ENCODE results near the gene MPC1.
"Not testable (repeated sequence)": the region's sequence is repeated elsewhere in the genome, so short reads cannot be mapped to it uniquely, and the experiment has no call there.

MPC1 gene

GRCh38 chr6:166346965-166347364 lies 35.8 kb downstream of the MPC1 start:
- no peak for DNase-seq

GRCh38 chr6:166346449-166346848 lies 36.3 kb downstream of the MPC1 start:
- DNase-seq = no peak

DNA sequence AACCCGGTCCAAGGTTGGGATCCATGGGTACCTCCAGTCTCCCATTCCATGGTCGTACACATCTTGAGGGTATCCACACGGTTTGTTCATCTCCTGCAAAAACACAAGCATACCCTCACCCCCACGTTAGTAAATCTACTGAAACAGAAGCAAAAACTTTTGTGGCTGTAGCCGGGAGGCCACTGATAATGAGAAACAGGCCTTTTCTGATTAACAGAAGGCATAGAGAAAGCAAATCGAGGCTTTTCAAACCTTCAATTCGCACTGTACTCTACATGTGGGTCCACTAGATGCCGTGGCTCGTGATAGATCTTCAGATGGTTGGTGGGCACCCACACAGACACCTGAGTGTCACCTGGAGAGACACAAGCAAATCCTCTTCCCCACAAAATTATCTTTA lies 37.1 kb downstream of the MPC1 start:
- not testable (repeated sequence) for DNase-seq

DNA sequence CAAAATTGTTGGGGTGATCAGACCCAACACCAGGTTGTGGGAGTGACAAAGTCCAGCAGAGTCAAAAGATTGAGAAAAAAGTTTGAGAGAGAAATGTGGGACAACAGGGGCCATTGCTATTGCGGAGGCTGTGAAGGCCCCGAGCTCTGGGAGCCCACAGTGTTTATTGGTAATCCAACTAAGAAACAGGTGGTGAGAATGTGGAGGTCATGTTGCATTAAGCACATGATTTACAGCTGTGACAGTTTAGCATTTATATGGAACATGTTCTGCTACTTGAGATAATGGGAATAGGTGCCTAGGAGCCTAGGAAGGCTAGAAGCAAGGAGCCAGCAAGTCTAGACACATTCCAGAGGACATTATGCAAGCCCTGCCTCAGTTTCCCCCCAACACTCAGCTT lies 37.8 kb downstream of the MPC1 start:
- DNase-seq = not testable (repeated sequence)

DNA sequence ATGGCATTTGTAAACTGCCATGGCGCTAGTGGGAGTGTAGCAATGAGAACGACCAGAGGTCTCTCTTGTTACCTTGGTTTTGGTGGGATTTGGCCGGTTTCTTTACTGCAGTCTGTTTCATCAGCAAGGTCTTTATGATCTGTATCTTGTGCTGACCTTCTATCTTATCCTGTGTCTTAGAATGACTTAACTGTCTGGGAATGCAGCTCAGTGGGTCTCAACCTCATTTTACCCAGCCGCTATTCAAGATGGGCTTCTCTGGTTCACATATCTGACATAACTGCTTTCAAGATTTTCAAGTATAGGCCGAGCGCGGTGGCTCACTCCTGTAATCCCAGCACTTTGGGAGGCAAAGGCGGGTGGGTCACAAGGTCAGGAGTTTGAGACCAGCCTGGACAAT lies 38.5 kb downstream of the MPC1 start:
- DNase-seq = no peak

DNA sequence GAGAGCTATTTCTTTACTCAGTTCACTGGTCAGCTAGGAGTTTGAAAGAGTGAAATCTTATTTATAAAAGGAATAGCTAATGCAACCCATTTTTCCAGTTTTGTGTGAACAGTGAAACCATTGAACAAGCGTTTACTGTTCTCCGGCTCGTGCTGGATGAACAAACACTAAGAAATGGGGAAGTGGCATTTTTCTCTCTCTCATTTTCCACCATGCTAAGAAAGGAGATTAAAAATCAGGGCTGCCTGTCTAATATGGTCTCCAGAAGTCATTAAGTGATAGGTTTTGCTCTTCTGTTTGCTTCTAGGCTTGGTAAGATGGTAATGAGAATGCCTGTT lies 39.6 kb downstream of the MPC1 start:
- DNase-seq = no peak

GRCh38 chr6:166342349-166343149 lies 40.2 kb downstream of the MPC1 start, which contains the start of gene SFT2D1:
Gene SFT2D1 (minus strand): TSS chr6:166342545. CDS start chr6:166342481, 64 bp downstream.
- DNase-seq = peak; percentile 26 to 86 (median 73)

- DNase-seq = no peak
These were observed 40.8 kb downstream of the MPC1 start for GRCh38 chr6:166341977-166342348.

DNA sequence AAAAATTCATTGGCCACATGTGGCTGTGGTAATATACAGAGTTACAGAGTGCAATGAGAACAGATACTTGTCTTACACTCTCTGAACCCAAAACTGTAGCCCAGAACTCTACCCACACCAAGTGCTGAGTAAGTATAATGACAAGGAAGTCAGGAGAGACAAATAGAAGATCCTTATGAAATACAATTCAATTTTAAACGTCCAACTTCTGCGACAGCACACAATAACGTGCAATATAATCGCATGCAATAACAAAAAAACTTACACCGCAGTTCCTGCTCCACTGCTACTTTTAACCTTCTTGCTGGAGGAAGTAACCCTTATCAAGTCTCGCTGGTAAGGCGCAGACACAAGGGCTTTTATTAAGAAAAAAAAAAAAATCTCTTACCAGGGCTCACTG lies 41.3 kb downstream of the MPC1 start:
- no peak for DNase-seq

- DNase-seq = no peak
These were observed 43.9 kb downstream of the MPC1 start for GRCh38 chr6:166338854-166339253.

DNA sequence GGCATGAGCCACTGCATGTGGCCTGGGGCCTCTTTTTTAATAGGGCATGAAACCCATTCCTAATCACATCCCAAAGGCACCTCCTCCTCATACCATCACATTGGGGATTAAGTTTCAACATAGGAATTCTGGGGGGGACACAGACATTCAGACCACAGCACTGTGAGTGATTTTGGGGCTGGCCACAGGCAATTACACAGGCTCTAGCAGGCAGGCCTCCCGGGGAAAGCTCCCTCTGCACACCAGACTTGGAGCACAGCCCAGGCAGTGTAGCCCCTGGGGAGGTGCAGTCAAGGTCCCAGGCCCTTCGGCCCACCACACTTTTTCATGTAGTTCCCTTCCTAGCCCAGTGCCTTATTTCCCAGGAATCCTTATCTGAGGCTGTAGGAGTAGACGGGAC lies 45.9 kb downstream of the MPC1 start:
- no peak for DNase-seq

GRCh38 chr6:166335378-166336302 lies 47.1 kb downstream of the MPC1 start:
- no peak for DNase-seq

GRCh38 chr6:166334878-166335277 lies 47.9 kb downstream of the MPC1 start:
- DNase-seq = no peak

DNA sequence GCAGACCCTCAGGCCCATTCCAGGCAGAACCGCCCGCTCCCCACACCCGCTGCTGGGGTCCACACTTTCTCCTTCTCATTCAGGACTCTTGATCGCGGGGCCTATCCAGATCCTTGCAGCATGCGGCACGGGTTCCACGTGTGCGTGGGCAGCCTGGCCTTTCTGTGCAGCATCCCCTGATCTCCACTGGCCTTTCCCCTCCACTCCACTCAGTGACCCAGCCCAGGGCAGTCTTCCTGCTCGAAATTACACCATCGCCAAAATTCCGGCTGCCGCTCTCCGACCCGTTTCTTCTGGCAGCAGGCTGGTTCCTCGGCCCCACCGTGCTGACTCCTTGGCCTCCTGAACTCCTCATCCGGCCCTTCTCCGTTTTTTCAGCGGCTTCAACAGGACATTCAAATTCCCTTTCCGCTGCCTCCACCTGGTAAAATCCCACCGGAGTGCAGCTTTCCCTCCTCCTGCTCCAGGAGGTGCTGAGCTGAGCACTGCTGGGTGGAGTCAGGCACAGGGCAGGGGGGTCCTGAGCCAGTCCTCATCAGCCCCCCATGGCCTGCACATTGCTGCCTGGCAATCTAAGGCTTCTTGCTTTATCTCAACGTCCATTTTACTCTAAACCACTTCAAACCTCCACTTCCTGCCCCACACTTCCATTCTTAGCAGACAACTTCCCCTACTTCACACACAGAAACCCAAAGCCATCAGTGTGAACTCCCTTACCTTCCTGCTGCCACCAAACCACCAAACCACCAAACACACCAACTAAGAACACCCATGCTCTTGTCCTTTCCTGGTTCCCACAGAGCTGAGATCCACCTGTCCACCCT lies 49.4 kb downstream of the MPC1 start:
- DNase-seq = no peak

GRCh38 chr6:166331503-166332415 lies 51.0 kb downstream of the MPC1 start:
- DNase-seq = peak in 1 of 51 donors; percentile 17

- peak in 40 of 51 donors; percentile 7 to 87 (median 67) for DNase-seq
These were observed 52.1 kb downstream of the MPC1 start for GRCh38 chr6:166330612-166331011.

GRCh38 chr6:166325383-166326042 lies 57.2 kb downstream of the MPC1 start:
- DNase-seq = no peak

- no peak for DNase-seq
These were observed 59.3 kb downstream of the MPC1 start for GRCh38 chr6:166323395-166323794.

DNA sequence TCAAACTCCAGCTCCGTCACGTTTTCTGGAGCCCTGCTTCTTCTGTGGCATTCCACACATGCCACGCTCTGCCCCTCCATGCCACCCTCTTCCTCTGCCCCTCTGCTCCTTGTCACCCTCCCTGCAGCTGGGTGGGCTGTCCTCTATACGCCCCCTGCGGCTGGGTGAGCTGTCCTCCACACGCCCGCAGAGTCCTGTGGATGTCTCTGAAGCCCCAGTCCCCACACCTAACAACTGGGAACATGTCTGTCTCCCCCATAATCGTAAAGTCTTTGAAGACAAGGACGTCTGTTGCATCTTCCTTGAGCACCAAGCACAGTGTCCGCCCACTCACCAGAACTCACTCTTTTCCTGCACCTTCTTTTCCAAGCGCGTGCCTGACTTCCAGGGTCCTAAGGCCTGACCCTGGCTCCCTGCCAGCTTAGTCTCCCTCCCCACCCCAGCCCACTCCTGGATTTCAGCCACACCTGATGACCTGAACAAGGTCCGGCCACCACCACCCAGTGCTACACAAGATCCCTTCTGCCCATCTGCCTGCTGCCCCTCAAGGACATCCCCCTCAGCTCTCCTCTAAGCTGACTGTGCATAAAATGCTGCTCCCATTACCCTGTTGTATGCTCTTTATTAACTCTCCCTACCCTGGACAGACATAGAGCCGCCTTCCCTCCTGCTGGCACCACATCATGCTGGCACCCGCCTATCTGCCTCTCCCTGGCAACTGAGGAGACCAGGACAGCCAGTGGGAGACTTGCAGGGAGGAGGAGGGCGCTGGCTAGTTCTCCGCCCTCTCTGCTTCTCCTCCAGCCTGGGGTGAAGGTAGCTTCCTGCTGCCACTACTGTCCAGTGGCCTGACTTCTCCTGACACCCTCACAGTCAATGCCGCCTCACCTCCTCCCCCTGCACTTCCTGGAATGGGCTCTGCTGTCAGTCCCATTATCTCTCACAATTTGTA lies 63.8 kb downstream of the MPC1 start:
- DNase-seq = no peak

All from hypothalamus (tissue), 51 donors.